Embryonic facial prominence (tissue), 1 donor: Measurements from ENCODE around the gene CAD.
A peak's percentile ranks its signal among the peaks of the same experiment; 100 is the strongest.

Experiments
- DNase-seq: peaks from one replicate; pipeline ENCODE4 v3.0.0-alpha.2; 2016; ENCODE audit errors: extremely low spot score

CAD gene

DNA sequence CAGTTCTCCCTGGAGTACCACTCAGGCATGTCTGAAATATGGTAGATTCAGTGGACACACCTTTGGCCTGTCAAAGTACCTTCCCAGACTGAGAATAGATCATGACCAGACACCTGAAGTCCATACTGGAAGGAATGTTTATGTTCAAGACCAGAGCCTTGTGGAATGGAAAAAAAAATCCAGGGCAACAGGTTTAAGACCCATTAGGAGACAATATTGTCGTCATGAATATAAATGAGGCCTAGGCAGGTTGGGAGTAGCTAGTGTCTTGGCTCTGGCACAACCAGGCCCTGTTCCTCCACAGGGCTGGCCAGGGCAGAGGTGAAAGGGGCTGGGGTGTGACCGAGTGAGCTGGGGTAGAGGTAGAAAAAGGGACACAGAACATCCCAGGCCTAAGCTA, 18.5 kb upstream of the CAD start:
- DNase-seq = no peak

DNA sequence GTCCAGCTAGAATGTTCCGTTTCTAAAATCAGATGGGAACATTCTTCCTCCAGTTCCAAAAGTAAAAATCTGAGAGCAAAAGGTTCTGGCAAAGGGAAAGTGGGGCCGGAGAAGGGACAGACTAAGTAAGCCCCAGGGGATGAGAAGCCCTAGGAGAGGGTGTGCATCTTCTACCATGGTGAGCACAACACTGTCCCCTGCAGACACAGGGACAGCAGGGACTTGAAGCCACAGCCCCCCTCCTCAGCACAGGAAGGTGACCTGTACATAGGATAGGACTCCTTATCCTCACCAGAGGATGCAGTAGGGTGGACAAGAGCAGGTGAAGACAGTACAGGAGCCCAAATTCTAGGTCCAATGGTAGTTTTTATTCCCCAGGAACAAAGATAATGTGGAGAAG, 17.9 kb upstream of the CAD start:
- no peak for DNase-seq

DNA sequence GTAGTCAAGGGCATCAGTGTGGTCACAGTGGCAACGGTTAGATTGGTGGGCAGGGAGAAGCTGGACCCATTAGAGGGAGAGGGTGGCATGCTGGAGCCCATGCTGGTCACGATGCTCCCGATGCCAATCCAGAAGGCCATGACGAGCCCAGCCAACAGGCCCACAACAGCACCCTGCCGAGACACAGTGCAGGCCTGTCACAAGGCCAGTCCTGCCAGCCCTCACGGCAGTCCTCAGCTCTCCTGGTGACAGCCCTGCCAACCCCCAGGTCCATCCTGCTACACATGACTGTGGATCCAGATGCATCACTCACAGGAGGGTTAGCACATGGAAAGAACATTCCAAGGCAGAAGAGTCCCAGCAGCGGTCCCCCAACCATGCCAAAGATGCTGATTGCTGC, 15.5 kb upstream of the CAD start:
- no peak for DNase-seq

DNA sequence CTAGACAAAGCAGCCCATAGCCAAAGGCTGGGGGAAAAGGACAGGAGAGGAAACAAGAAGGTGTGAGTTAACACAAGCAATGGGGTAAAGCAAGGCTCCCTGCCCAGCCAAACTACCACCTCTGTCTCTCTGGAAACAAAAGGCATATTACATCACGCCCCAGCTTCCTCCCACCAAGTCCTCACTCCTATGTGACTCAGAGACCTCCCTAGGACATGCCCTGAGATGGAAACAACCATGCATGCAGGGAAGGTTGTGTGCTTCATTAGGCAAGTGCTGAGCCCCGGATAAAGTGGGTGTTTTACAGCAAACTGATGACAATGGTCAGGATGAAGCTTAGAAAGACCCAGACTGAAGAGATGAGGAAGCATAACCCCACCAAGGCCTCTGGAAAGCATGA, 14.3 kb upstream of the CAD start:
- no peak for DNase-seq

DNA sequence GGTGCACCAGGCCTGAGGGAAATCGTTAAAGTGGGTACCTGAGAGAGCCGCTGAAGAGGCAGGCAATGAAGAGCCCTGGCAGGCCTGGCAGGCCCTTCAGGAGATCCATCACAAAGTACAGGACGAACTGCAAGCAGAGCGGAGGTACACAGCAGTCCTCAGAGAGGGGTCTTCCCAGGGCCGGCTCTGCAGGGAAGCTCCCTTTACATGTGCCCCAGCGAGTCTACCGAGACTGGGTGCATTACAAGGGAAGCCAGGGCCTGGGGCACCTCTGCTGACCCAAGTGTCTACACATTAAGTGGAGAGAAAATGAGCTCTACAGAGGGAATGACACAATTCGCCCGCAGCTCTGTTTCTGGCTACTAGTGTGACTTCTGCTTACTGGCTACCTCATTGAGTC, 13.4 kb upstream of the CAD start:
- DNase-seq = no peak

GRCh38 chr2:27204566-27204965, 12.6 kb upstream of the CAD start:
- DNase-seq = no peak

- DNase-seq = no peak
Observed at GRCh38 chr2:27205206-27205605, 12.0 kb upstream of the CAD start.

DNA sequence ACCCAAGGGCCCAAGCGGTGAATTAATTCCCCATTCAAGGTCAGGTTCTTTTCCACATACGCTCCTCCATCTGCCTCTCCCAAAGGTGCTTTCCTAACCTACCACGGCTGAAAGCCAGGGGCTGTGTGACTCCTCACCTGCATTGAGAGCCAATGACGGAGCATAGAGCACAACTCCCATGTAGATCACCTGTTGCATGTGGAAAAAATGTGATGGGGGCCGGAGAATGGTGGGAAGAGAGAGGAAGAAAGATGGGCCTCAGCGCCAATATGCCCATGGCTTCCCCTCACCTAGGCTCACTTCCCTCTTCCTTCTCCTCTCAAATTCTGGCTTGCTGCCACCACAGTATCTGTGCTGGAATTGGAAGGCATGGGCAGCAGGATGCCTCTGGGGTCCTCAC, 10.8 kb upstream of the CAD start:
- DNase-seq = no peak

DNA sequence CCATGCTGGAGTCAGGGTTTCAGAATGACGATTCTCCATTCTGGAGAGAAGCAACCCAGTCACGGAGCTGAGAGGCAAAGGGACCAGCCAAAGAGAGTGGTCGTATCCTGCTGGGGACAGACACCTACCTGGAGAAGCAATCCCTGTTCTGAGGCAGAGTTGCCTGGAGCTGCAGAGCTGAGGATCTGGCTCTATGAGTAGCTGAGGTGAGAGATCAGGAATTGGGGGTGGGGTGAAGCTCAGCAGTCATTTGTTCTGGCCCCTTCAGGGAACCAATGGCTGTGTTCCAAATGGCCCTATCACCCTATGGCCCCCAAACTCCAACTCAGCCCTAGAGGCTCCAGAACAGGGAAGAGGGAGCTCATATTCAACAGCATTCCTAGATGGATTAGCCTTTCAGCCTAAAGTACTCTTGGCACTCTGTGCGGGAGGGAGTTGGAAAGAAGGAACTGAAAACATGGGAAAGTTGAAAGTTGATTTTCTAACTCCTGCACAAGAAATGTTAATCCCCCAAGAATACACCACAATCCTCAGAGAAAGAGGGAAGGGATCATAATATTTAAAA, 8.6 kb upstream of the CAD start:
- DNase-seq = no peak

DNA sequence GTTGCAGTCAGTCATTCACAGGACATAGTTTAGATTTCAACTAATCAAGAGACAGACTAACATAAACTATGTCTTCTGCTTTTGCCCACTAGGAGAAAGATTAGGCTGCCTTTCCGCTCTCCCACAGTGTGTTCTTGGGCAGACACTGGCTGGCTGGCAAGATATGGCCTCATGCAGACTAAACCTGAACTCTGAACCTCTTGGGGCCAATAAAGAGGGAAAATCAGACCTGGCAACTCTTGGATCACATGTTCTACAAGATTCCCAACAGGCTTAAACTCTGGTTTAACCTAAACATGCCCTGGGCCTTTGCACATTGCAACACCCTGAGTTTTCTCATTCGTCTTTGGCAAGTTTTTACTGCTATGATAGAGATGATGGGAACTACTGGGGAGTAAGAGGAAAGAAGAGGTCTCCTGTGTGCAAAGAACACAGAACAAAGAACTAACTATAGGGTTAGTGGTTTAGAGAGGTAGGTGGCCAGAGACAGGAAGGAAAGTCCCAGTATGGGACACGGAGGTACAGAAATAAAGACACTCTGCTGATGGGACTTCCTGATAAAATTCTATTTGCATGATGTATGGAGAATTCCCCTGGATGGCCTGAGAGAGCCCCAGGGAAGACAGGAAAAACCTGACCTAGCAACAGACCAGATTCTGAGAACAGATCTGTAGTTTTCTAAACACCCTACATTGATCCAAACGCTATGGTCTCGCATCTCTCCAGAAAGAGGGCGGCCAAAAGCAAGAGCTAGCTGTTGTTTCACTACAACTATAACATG, 7.4 kb upstream of the CAD start:
- no peak for DNase-seq

DNA sequence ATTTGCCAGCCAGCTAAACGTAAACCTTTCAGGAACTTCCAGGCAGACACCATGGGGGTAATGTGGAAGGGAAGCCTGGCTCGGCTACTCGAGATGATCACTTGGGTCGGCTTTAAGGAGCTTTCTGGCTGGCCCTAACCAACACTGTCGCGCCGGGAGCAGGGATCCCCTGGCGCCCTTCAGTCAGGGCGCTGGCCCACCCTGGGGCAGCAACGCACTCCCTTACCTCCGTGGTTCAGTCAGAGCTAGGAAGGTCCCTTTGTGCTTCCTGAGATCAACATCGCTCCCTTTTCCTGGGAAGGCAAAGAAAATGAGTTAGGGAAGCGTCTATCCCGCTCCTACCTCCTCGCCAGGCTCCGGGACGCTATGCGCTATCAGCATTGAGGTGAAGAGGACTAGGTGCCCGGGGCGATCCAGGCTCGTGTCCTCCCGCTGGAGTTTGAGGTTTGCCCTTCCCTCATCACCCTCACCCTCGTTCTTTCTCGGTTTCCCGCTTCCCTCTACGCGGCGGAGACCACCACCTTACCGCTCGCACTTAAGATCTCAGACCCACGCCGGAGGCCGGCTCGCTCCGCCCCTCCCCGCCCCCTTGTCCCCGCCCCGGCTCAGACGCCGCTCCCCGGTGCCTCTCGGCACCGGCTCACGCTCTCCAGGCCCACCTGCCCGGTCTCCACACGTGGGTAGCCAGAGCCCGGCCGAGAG, 5.8 kb upstream of the CAD start:
- peak; percentile 35 for DNase-seq

DNA sequence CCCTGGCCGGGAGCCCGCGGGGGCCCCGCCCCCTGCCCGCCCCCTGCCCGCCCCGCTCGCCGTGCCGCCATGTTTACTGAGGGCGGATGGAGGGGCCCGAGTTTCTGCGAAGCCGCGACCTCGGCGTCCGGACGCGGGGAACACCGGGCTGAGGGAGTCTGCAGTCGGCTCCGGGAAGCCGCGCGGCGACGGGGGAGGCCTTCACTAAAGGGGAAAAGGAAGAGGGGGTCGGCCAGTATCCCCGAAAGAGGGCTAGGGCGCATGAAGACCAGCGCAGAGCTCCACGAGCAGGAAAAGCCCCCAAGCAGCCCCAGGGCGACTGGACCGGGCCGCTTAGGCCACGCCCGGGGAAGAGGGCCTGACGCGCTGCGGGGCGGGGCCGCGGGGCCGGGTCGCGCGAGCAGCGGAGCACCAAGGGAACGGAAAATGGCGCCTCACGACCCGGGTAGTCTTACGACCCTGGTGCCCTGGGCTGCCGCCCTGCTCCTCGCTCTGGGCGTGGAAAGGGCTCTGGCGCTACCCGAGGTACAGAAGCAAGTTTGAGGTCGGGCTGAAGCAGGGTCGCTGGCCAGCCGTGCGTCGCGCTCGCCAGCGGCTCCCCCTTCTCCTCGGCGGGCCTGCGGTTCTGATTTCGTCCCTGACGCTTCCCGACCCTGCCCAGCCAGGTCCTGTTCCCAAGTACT, 5.1 kb upstream of the CAD start, which contains the start of the genes ATRAID and SLC5A6:
TSS of gene ATRAID (plus strand) at position 99 of the 683 bp plus-strand sequence. CDS start at position 427, 328 bp downstream.
TSS of gene SLC5A6 (minus strand) at position 326 of the 683 bp plus-strand sequence. CDS start 4,618 bp downstream, outside the sequence.
- DNase-seq = peak; percentile 81

DNA sequence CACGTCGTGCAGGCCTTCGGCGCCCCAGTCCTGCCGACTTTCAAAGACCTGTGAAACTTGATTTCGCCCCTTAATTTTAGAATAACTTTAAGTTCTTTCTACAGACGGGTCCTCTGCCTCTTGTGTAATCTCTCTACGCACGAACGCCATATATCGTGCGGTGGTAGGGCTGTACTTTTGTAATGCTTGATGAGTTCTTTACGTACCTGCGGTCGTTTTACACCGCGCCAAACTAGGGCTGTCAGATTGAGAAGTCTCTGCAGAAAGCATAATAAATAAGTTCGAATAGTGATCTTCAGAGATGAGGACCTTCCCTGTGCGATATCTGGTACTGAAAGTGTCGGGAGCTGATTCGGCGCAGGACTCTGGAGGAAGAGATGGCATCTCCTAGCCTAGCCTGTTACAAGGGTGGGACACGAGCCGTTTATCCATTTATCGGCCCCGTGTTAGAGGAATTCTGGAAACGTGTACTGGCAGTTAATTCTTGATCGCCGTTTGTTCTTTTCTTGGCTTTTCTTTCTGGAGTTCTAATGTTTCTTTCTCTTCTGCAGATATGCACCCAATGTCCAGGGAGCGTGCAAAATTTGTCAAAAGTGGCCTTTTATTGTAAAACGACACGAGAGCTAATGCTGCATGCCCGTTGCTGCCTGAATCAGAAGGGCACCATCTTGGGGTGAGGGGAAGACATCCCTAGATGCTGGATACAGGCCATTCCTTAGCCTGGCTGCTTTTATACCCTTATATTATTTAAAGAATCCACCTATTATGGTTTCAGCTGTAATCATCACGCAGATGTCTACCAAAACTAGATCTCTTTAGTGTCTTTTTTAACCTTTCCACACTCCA, 4.3 kb upstream of the CAD start:
- DNase-seq = no peak

DNA sequence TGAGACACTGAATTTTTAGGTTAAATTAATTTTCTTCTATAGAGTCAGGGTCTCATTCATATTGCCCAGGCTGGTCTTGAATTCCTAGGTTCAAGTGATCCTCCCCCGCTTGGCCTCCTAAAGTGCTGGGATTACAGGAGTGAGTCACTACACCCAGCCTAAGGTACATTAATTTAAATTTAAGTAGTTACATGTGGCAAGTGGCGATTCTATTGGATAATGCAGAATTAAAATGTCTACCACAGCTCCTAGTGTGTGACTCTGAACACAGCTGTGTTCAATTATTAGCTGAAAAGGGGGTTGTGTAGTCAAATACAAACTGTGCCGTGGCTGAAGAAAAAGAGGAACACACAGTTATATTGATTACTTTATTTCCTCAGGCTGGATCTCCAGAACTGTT, 2.2 kb upstream of the CAD start:
- DNase-seq = no peak

- no peak for DNase-seq
Observed at GRCh38 chr2:27216416-27217137, 592 bp upstream of the CAD start.

GRCh38 chr2:27218614-27219013, 1.4 kb downstream of the CAD start:
- DNase-seq = no peak

DNA sequence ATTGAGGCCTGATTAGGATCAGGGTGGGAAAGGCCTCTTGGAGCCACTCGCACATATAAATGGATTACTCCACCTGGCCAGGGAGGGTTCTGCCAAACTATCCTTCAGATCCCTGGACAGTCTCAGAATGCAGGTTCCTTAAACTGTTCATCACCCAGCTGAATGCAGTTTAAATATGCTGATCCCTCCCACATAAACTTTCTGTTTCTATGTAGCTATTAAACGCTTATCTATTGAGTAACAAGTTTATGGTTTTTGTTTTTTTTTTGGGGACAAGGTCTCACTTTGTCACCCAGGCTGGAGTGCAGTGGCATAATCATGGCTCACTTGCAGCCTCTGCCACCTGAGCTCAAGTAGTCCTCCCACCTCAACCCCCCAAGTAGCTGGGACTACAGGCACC, 1.9 kb downstream of the CAD start:
- no peak for DNase-seq

DNA sequence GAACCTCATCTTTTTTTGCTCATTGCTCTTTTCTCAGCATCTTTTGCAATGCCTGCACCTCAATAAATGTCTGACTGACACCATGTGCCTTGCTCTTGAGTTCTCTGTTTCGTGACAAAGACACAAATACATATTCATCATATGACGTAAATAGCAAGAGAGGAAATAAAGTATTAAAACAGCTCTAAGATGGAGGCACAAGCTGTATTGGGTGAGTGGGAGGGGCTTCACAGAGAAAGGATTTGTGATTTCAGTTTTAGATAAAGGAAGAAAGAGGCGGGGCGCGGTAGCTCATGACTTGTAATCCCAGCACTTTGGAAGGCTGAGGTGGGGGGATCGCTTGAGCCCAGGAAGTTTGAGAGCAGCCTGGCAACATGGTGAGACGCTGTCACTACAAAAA, 2.9 kb downstream of the CAD start:
- no peak for DNase-seq

DNA sequence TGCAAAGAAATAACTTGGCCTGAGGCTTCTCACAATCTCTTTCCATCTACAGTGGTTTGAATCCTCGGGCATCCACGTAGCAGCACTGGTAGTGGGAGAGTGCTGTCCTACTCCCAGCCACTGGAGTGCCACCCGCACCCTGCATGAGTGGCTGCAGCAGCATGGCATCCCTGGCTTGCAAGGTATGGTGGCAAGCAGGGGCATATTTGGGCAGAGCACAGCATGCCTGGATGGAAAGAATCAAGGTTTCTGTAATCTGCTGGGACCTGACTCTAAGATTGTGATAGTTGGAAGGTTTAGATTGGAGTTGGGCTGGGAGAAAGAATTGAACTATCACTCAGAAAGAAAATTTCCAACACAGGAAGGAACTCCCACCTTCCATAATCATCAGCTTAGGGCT, 4.0 kb downstream of the CAD start:
- no peak for DNase-seq

DNA sequence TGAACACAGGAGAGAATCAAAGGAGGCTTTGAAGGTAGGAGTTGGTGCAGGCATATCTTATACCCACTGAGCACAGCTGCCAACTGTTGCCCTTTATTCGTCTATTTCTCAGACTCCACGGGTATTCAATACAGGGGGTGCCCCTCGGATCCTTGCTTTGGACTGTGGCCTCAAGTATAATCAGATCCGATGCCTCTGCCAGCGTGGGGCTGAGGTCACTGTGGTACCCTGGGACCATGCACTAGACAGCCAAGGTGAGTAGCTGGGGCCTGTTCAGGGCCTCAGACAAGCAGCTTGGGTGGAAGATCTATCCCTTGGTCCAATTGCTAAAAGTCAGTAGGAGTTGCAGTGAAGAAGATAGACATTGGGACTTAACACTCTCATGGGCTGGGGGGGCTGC, 5.2 kb downstream of the CAD start:
- no peak for DNase-seq

- no peak for DNase-seq
Observed at GRCh38 chr2:27223416-27223815, 6.2 kb downstream of the CAD start.
